GM23338 (cell line): Measurements from ENCODE around the gene SNW1. TPM values are rescaled to one million over a fixed set of nuclear protein-coding genes. Genes with fewer than 3 reads are reported as not detected.

Experiments
- ATAC-seq: fragments of 200-7000 bp; cut with Tn5 transposase; 3 replicates; pipeline ENCODE4 v1.9.1; 2020
- DNase-seq: peaks from one replicate; pipeline ENCODE4 v3.0.0-alpha.2; 2015; ENCODE audit warnings: low spot score
- H2AFZ ChIP-seq: fragments of 200-600 bp; sonication (generic); 2 replicates; pipeline ENCODE4 v1.8.0; 2016; ENCODE audit warnings: antibody characterized with exemption, mild to moderate bottlenecking, moderate library complexity
- H3F3A ChIP-seq: fragments of 200-600 bp; sonication (generic); replicated peaks from 2 replicates; pipeline ENCODE4 v1.8.0; 2017; ENCODE audit warnings: antibody characterized with exemption, mixed run types, low read depth
- H3K27ac ChIP-seq: fragments of 200-600 bp; sonication (generic); 2 replicates; pipeline ENCODE4 v1.6.1; 2016; ENCODE audit warnings: low read depth
- H3K27me3 ChIP-seq: fragments of 200-600 bp; sonication (generic); 2 replicates; pipeline ENCODE4 v1.8.0; 2016; ENCODE audit warnings: mild to moderate bottlenecking, mixed run types, moderate library complexity; ENCODE audit not compliant: insufficient read depth
- H3K36me3 ChIP-seq: fragments of 200-600 bp; sonication (generic); 2 replicates; pipeline ENCODE4 v1.8.0; 2016; ENCODE audit warnings: mild to moderate bottlenecking; ENCODE audit not compliant: insufficient read depth
- H3K4me1 ChIP-seq: fragments of 200-600 bp; sonication (generic); 2 replicates; pipeline ENCODE4 v1.8.0; 2016; ENCODE audit warnings: mild to moderate bottlenecking, moderate library complexity; ENCODE audit not compliant: insufficient read depth
- H3K4me2 ChIP-seq: fragments of 200-600 bp; sonication (generic); 2 replicates; pipeline ENCODE4 v1.7.1; 2017; ENCODE audit warnings: mixed run types
- H3K4me3 ChIP-seq: fragments of 200-600 bp; sonication (generic); 2 replicates; pipeline ENCODE4 v1.6.1; 2016; ENCODE audit warnings: mixed run types
- H3K79me2 ChIP-seq: fragments of 200-600 bp; sonication (generic); replicated peaks from 2 replicates; pipeline ENCODE4 v1.8.0; 2017; ENCODE audit warnings: mild to moderate bottlenecking; ENCODE audit not compliant: insufficient read depth
- H3K9me2 ChIP-seq: fragments of 200-600 bp; sonication (generic); 2 replicates; pipeline ENCODE4 v1.8.0; 2017; ENCODE audit not compliant: insufficient read depth
- H4K20me1 ChIP-seq: fragments of 200-600 bp; sonication (generic); replicated peaks from 2 replicates; pipeline ENCODE4 v1.8.0; 2017; ENCODE audit warnings: mild to moderate bottlenecking; ENCODE audit not compliant: insufficient read depth
- H3K27ac Mint-ChIP-seq: 2 replicates; pipeline ENCODE4 v1.8.0; 2020; ENCODE audit warnings: inconsistent platforms, mild to moderate bottlenecking, moderate library complexity, mixed read lengths
- H3K27me3 Mint-ChIP-seq: 3 replicates; pipeline ENCODE4 v1.8.0; 2022; ENCODE audit warnings: low read depth, mild to moderate bottlenecking, moderate library complexity, mixed read lengths, inconsistent platforms; ENCODE audit not compliant: insufficient read depth, poor library complexity
- H3K36me3 Mint-ChIP-seq: 3 replicates; pipeline ENCODE4 v1.8.0; 2021; ENCODE audit warnings: low read depth, mild to moderate bottlenecking, inconsistent platforms, moderate library complexity, mixed read lengths
- H3K4me1 Mint-ChIP-seq: 3 replicates; pipeline ENCODE4 v1.8.0; 2020; ENCODE audit warnings: mild to moderate bottlenecking, inconsistent platforms, mixed read lengths
- H3K4me3 Mint-ChIP-seq: 3 replicates; pipeline ENCODE4 v1.8.0; 2021; ENCODE audit warnings: moderate library complexity, mild to moderate bottlenecking, inconsistent platforms, mixed read lengths
- H3K9me3 Mint-ChIP-seq: 3 replicates; pipeline ENCODE4 v1.8.0; 2020; ENCODE audit warnings: moderate library complexity, mild to moderate bottlenecking, inconsistent platforms, mixed read lengths
- CREB1 ChIP-seq: fragments of 250-450 bp; sonication (Bioruptor Pico); IDR thresholded peaks from 2 replicates; pipeline ENCODE4 v1.5.0; 2020; ENCODE audit warnings: low read depth, mild to moderate bottlenecking, moderate library complexity
- ETS1 ChIP-seq: IDR thresholded peaks from 2 replicates; pipeline ENCODE4 v1.6.1; 2016; ENCODE audit warnings: antibody characterized with exemption
- EZH2 ChIP-seq: fragments of 200-600 bp; sonication (generic); IDR thresholded peaks from one replicate; pipeline ENCODE4 v1.8.0; 2017; ENCODE audit warnings: antibody characterized with exemption, mild to moderate bottlenecking, low read depth; ENCODE audit not compliant: unreplicated experiment
- EZH2phosphoT487 ChIP-seq: fragments of 200-600 bp; sonication (generic); IDR thresholded peaks from one replicate; pipeline ENCODE4 v1.8.1; 2018; ENCODE audit warnings: antibody characterized with exemption; ENCODE audit not compliant: unreplicated experiment
- JUNB ChIP-seq: IDR thresholded peaks from one replicate; pipeline ENCODE4 v1.6.1; 2016; ENCODE audit warnings: antibody characterized with exemption; ENCODE audit not compliant: unreplicated experiment
- NANOG ChIP-seq: IDR thresholded peaks from 2 replicates; pipeline ENCODE4 v1.6.1; 2016; ENCODE audit warnings: antibody characterized with exemption, borderline replicate concordance
- POLR2AphosphoS5 ChIP-seq: IDR thresholded peaks from 2 replicates; pipeline ENCODE4 v1.6.1; 2016; ENCODE audit warnings: antibody characterized with exemption, low read depth
- REST ChIP-seq: IDR thresholded peaks from one replicate; pipeline ENCODE4 v1.6.1; 2018; ENCODE audit warnings: antibody characterized with exemption; ENCODE audit not compliant: unreplicated experiment
- STAT1 ChIP-seq: IDR thresholded peaks from one replicate; pipeline ENCODE4 v1.6.1; 2016; ENCODE audit warnings: antibody characterized with exemption; ENCODE audit not compliant: unreplicated experiment
- ZNF114 ChIP-seq: fragments of 250-450 bp; sonication (Bioruptor Pico); IDR thresholded peaks from 2 replicates; pipeline ENCODE4 v1.5.0; 2020; ENCODE audit warnings: mild to moderate bottlenecking, moderate library complexity
- ZNF331 ChIP-seq: fragments of 250-450 bp; sonication (Bioruptor Pico); IDR thresholded peaks from 2 replicates; pipeline ENCODE4 v1.5.0; 2020; ENCODE audit warnings: low read depth, mild to moderate bottlenecking, moderate library complexity
- polyA plus RNA-seq: library from polyadenylated mRNA; unstranded; fragments of >200 nt; fragmentation: Nextera tagmentation; extraction: Ambion mirVana; gene quantifications from 2 replicates; pipeline ENCODE4 v1.2.1, GENCODE V29; 2016
- total RNA-seq: library from RNA; depleted of rRNA; stranded (reverse); fragments of >200 nt; shearing (Covaris generic); gene quantifications from 2 replicates; pipeline ENCODE4 v1.2.3, GENCODE V29; 2014
- TF ChIP-seq, protein P1 (sequence below), 2 experiments: fragments of 200-600 bp in 1 of 2; sonication (generic) in 1 of 2; conservative IDR thresholded peaks; 2 replicates each; pipeline versions ENCODE4 v1.5.1 to v1.6.1; 2016 to 2017; ENCODE audit warnings: antibody characterized with exemption in 2 of 2, low read depth in 2 of 2, mild to moderate bottlenecking in 2 of 2, moderate library complexity in 1 of 2
- TF ChIP-seq, protein P2 (sequence below): fragments of 250-450 bp; sonication (Bioruptor Pico); IDR thresholded peaks from 2 replicates; pipeline ENCODE4 v1.5.0; 2020; ENCODE audit warnings: mild to moderate bottlenecking, moderate library complexity

The SNW1 gene
- total and polyA plus RNA-seq, 2 experiments from 2014 or later: 60.5 to 129 TPM

DNA sequence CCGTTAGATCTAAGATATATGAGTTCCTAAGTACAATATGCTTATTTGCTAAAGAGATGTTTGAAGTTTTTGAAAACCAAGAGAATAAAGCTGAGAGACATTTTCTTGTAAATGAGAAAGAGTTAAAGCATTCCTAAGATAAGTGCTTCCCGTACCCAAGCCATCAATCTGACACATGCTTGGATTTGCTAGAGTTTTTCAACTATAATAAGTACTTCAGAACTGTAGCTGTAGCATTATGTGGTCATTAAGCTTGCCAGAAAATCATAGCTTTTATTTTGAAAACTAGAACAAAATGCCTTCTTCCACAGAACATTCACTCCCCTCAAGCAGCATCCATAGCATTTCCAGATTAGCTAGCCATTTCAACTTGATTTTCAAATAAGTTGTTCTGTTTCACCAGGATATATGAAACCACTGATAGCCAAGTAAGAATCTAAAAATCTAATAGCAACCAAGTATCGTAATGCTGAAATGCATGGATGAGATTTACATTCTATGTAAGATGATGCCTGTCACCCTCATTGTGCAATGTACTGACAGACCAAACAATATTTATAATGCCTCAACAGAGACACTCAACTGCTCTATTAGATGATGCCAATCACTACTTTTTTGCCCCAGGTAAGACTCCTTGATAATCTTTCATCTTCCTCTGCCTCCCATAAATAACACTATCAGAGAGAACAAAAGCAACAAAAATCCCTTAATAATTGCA is 8.0 kb downstream of the SNW1 start:
- no peak overlapping the region for H3K27ac ChIP-seq
- H3K27ac Mint-ChIP-seq: no peak overlapping the region
- TF ChIP-seq NANOG (no peak), CREB1 (CRISPR knock-in tag) (no peak), STAT1 (no peak), ZNF331 (CRISPR knock-in tag) (no peak), ZNF114 (CRISPR knock-in tag) (no peak), ETS1 (no peak), REST (no peak), JUNB (no peak), POLR2AphosphoS5 (no peak), EZH2phosphoT487 (no peak), EZH2 (no peak)
- TF ChIP-seq, protein P1, sequence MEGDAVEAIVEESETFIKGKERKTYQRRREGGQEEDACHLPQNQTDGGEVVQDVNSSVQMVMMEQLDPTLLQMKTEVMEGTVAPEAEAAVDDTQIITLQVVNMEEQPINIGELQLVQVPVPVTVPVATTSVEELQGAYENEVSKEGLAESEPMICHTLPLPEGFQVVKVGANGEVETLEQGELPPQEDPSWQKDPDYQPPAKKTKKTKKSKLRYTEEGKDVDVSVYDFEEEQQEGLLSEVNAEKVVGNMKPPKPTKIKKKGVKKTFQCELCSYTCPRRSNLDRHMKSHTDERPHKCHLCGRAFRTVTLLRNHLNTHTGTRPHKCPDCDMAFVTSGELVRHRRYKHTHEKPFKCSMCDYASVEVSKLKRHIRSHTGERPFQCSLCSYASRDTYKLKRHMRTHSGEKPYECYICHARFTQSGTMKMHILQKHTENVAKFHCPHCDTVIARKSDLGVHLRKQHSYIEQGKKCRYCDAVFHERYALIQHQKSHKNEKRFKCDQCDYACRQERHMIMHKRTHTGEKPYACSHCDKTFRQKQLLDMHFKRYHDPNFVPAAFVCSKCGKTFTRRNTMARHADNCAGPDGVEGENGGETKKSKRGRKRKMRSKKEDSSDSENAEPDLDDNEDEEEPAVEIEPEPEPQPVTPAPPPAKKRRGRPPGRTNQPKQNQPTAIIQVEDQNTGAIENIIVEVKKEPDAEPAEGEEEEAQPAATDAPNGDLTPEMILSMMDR (conservative IDR thresholded peaks at IDR 0.05; ENCODE audit: low read depth in 2 of 2): no peak
- TF ChIP-seq, protein P2, sequence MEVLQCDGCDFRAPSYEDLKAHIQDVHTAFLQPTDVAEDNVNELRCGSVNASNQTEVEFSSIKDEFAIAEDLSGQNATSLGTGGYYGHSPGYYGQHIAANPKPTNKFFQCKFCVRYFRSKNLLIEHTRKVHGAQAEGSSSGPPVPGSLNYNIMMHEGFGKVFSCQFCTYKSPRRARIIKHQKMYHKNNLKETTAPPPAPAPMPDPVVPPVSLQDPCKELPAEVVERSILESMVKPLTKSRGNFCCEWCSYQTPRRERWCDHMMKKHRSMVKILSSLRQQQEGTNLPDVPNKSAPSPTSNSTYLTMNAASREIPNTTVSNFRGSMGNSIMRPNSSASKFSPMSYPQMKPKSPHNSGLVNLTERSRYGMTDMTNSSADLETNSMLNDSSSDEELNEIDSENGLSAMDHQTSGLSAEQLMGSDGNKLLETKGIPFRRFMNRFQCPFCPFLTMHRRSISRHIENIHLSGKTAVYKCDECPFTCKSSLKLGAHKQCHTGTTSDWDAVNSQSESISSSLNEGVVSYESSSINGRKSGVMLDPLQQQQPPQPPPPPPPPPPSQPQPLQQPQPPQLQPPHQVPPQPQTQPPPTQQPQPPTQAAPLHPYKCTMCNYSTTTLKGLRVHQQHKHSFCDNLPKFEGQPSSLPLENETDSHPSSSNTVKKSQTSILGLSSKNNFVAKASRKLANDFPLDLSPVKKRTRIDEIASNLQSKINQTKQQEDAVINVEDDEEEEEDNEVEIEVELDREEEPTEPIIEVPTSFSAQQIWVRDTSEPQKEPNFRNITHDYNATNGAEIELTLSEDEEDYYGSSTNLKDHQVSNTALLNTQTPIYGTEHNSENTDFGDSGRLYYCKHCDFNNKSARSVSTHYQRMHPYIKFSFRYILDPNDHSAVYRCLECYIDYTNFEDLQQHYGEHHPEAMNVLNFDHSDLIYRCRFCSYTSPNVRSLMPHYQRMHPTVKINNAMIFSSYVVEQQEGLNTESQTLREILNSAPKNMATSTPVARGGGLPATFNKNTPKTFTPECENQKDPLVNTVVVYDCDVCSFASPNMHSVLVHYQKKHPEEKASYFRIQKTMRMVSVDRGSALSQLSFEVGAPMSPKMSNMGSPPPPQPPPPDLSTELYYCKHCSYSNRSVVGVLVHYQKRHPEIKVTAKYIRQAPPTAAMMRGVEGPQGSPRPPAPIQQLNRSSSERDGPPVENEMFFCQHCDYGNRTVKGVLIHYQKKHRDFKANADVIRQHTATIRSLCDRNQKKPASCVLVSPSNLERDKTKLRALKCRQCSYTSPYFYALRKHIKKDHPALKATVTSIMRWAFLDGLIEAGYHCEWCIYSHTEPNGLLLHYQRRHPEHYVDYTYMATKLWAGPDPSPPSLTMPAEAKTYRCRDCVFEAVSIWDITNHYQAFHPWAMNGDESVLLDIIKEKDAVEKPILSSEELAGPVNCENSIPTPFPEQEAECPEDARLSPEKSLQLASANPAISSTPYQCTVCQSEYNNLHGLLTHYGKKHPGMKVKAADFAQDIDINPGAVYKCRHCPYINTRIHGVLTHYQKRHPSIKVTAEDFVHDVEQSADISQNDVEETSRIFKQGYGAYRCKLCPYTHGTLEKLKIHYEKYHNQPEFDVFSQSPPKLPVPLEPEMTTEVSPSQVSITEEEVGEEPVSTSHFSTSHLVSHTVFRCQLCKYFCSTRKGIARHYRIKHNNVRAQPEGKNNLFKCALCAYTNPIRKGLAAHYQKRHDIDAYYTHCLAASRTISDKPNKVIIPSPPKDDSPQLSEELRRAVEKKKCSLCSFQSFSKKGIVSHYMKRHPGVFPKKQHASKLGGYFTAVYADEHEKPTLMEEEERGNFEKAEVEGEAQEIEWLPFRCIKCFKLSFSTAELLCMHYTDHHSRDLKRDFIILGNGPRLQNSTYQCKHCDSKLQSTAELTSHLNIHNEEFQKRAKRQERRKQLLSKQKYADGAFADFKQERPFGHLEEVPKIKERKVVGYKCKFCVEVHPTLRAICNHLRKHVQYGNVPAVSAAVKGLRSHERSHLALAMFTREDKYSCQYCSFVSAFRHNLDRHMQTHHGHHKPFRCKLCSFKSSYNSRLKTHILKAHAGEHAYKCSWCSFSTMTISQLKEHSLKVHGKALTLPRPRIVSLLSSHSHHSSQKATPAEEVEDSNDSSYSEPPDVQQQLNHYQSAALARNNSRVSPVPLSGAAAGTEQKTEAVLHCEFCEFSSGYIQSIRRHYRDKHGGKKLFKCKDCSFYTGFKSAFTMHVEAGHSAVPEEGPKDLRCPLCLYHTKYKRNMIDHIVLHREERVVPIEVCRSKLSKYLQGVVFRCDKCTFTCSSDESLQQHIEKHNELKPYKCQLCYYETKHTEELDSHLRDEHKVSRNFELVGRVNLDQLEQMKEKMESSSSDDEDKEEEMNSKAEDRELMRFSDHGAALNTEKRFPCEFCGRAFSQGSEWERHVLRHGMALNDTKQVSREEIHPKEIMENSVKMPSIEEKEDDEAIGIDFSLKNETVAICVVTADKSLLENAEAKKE (CRISPR knock-in tag): no peak

More for the DNA sequence above, 8.0 kb downstream of the SNW1 start:
- ATAC-seq (no peak), DNase-seq (no peak)
- no peaks in the 10 kb centered on the region for H3K4me1 ChIP-seq
- H2AFZ ChIP-seq: no peak overlapping the region
- no peaks in the 10 kb centered on the region for H3F3A ChIP-seq
- H3K4me3 Mint-ChIP-seq: no peak overlapping the region
- peaks cover 37% of the 10 kb centered on the region; the same call in 1 of the 2 replicates for H4K20me1 ChIP-seq
- peaks cover 56% of the 10 kb centered on the region for H3K36me3 ChIP-seq
- no peak overlapping the region for H3K4me3 ChIP-seq
- H3K27me3 ChIP-seq: no peaks in the 10 kb centered on the region
- H3K9me2 ChIP-seq: no peaks in the 10 kb centered on the region
- peaks cover 68% of the 10 kb centered on the region for H3K36me3 Mint-ChIP-seq
- H3K79me2 ChIP-seq: peaks cover 45% of the 10 kb centered on the region
- peaks cover 1% of the 10 kb centered on the region; the same call in 1 of the 3 replicates for H3K9me3 Mint-ChIP-seq
- H3K4me2 ChIP-seq: no peak overlapping the region
- no peaks in the 10 kb centered on the region for H3K4me1 Mint-ChIP-seq
- no peaks in the 10 kb centered on the region for H3K27me3 Mint-ChIP-seq
